Measurements from ENCODE around the gene GRIK1. TPM values are rescaled to one million over a fixed set of nuclear protein-coding genes. Genes with fewer than 3 reads are reported as not detected.

The GRIK1 gene
- total RNA-seq, 2 donors from 2014 or later: 0.11 TPM; not detected in 1

DNA sequence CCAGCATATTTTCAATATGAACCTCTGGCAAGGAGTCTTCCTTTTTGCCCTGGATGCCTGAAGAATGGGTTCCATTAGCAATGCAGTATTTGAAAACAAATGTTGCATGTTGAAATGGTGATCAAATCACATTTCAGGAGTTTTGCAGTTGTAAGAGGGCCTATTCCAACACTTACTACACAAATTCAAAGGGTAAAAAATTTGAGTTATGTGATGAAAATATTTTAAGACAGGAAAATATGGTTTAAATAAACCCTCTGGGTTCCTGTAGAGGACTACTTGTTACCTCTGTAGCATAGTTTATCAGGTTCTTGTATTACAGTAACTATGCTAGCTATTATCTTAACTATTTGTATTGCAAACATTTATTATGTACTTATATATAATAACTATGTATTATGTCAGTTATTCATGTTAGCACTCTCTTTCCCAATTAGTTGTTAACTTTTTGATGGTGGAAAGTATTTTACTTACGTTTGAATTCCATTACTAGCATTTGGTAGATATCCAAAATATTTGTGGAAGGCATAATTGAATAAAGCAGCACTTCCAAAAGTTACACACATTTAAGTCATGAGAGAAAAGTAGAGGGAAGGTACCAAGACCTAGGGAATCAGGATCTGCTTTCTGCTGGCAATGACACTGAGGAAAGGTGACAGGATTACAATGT, 312.9 kb downstream of the GRIK1 start:
- no peak for DNase-seq
- Histone ChIP-seq H3K27ac (no peak overlapping the region), H3K4me3 (no peak overlapping the region), H3K9ac (ENCODE audit: low read depth in 2 of 2, low read length in 2 of 2) (no peak overlapping the region), H3K4me1 (no peaks in the 10 kb centered on the region), H3K36me3 (no peaks in the 10 kb centered on the region), H3K9me3 (no peaks in the 10 kb centered on the region), H3K27me3 (no peaks in the 10 kb centered on the region)
- intact Hi-C loops (cut with DNase I): no loop called here
- TF ChIP-seq, protein P1, sequence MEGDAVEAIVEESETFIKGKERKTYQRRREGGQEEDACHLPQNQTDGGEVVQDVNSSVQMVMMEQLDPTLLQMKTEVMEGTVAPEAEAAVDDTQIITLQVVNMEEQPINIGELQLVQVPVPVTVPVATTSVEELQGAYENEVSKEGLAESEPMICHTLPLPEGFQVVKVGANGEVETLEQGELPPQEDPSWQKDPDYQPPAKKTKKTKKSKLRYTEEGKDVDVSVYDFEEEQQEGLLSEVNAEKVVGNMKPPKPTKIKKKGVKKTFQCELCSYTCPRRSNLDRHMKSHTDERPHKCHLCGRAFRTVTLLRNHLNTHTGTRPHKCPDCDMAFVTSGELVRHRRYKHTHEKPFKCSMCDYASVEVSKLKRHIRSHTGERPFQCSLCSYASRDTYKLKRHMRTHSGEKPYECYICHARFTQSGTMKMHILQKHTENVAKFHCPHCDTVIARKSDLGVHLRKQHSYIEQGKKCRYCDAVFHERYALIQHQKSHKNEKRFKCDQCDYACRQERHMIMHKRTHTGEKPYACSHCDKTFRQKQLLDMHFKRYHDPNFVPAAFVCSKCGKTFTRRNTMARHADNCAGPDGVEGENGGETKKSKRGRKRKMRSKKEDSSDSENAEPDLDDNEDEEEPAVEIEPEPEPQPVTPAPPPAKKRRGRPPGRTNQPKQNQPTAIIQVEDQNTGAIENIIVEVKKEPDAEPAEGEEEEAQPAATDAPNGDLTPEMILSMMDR (IDR thresholded peaks at IDR 0.05): no peak

DNA sequence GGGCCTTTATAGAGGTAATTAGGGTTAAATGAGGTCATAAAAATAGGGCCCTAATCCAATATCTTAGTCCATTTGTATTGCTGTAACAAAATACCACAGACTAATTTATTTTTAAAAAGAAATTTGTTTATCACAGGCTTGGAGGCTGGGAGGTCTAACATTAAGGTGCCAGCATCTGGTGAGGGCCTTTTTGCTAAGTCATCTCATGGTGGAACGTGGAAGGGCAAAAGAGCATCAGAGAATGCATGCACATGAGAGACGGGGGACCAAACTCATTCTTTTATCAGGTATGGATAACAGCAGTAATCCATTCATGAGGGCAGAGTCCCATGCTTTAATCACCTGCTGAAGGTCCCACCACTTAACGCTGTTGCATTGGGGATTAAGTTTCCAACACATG, 313.8 kb downstream of the GRIK1 start:
- H3K4me1 ChIP-seq: no peaks in the 10 kb centered on the region
- no peak overlapping the region for H3K9ac ChIP-seq (ENCODE audit: low read depth in 2 of 2, low read length in 2 of 2)
- no peak for DNase-seq
- intact Hi-C loops (cut with DNase I): no loop called here
- no peak overlapping the region for H3K4me3 ChIP-seq
- no peak overlapping the region for H3K27ac ChIP-seq
- TF ChIP-seq, protein P1 (IDR thresholded peaks at IDR 0.05): no peak
- no peaks in the 10 kb centered on the region for H3K27me3 ChIP-seq
- no peaks in the 10 kb centered on the region for H3K36me3 ChIP-seq
- H3K9me3 ChIP-seq: no peaks in the 10 kb centered on the region

DNA sequence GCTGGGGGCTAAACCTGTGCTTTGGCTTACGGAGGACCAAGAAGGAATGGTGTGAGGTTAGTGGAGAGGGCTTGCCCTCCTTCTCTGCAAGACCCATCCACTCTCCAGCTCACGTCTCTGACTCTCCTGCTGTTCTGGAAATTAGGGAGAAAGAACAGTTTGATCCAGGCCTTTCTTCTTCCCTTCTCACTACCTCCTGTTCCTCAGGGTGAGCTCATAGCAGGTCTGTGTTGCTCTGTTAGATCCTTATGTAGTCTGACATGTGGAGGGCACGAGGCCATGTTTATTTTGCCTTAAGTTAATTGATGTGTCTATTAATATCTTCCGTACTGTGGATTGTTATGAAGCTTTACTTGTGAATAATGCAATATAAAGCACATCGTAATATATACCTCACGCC, 315.0 kb downstream of the GRIK1 start:
- Histone ChIP-seq H3K9ac (ENCODE audit: low read depth in 2 of 2, low read length in 2 of 2) (no peak overlapping the region), H3K4me1 (no peaks in the 10 kb centered on the region), H3K36me3 (no peaks in the 10 kb centered on the region), H3K4me3 (no peak overlapping the region), H3K9me3 (no peaks in the 10 kb centered on the region), H3K27me3 (no peaks in the 10 kb centered on the region), H3K27ac (no peak overlapping the region)
- no peak for DNase-seq
- intact Hi-C loops (cut with DNase I): no loop called here
- TF ChIP-seq, protein P1 (IDR thresholded peaks at IDR 0.05): no peak

DNA sequence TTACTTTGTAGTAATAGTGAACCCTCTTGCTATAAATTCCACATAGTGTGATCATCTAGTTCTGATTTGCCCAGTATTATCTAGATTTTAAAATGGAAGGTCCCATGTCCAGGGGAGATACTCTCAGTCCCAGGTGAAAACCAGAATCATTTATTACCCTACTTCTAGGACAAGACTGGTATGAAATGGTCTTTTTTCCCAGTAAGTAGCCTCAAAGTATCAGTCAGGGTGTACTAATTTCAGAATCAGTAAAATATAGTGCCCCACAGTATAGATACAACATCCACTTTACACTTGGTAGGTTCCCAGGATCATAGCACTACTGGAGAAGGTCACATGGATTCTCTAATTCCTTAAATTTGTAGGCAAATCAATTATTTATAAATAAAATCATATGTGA, 318.3 kb downstream of the GRIK1 start:
- H3K27ac ChIP-seq: no peak overlapping the region
- no peaks in the 10 kb centered on the region for H3K9me3 ChIP-seq
- intact Hi-C loops (cut with DNase I): no loop called here
- no peaks in the 10 kb centered on the region for H3K36me3 ChIP-seq
- TF ChIP-seq, protein P1 (IDR thresholded peaks at IDR 0.05): no peak
- DNase-seq: no peak
- no peak overlapping the region for H3K9ac ChIP-seq (ENCODE audit: low read depth in 2 of 2, low read length in 2 of 2)
- H3K27me3 ChIP-seq: no peaks in the 10 kb centered on the region
- no peaks in the 10 kb centered on the region for H3K4me1 ChIP-seq
- H3K4me3 ChIP-seq: no peak overlapping the region

DNA sequence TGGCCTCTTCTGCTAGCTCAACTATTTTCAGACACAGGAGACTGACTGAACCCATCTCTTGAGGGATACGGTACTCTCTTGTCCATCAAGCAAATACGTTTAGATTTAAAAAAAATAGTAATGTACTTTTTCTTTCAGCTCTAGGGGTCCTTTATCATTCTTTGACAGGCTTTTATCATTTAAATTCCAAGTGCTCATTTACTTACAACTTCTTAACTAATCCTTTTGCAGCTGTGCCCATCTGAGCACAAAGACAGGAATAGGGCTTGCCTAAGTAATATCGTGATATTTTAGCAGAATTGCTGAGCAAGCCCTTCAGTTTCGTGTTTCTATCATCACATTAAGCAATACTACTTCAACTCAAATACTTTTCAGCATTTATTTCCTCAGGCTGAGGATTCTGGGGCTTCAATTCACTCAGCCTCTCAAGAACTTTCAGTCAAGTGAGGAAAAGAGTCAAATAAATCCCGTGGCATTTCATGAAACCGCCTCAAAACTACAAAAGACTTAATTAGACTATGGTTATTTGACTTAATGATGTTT, 323.5 kb downstream of the GRIK1 start:
- no peak overlapping the region for H3K4me3 ChIP-seq
- H3K9ac ChIP-seq (ENCODE audit: low read depth in 2 of 2, low read length in 2 of 2): no peak overlapping the region
- no peaks in the 10 kb centered on the region for H3K36me3 ChIP-seq
- no peak overlapping the region for H3K27ac ChIP-seq
- TF ChIP-seq, protein P1 (IDR thresholded peaks at IDR 0.05): no peak
- DNase-seq: no peak
- H3K9me3 ChIP-seq: no peaks in the 10 kb centered on the region
- no peaks in the 10 kb centered on the region for H3K4me1 ChIP-seq
- intact Hi-C loops (cut with DNase I): no loop called here
- no peaks in the 10 kb centered on the region for H3K27me3 ChIP-seq

Data from colonic mucosa (tissue), 4 donors.